ENCODE data around the gene SLC39A11.

SLC39A11 gene

DNA sequence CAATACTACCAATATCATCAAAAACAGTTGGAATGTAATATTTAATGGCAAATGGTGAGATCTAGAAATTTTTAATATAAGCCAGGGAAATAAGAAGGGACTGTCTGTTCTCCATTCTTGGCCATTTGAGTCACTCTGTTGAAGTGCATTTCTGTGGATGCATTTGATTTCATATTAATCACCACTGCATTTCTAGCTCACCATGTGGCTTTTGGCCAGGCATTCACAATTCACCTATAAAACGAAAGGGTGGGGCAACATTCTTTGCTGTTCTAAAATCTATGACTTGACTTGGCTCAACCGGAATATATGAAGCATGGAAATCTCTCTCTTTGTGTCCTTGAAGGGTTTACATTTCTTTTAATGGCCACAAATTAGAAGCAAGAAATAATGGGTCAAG is 483.0 kb downstream of the SLC39A11 start:
- no peak for DNase-seq (ENCODE audit: low read depth in 3 of 3, low spot score in 1 of 3)

DNA sequence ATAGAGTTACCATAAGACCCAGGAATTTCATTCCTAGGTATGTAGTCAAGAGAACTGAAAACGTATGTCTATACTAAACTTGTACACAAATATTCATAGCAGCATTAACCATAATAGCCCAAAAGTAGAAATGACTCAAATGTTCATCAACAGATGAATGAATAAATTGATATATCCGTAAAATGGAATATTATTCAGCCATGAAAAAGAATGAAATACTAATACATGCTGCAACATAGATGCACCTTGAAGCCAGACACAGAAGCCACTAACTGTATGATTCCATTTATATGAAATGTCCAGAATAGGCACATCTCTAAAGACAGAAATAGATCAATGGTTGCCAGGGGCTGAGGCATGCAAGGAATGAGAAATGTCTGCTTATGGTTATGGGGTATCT is 484.1 kb downstream of the SLC39A11 start:
- DNase-seq (ENCODE audit: low read depth in 3 of 3, low spot score in 1 of 3) = no peak

DNA sequence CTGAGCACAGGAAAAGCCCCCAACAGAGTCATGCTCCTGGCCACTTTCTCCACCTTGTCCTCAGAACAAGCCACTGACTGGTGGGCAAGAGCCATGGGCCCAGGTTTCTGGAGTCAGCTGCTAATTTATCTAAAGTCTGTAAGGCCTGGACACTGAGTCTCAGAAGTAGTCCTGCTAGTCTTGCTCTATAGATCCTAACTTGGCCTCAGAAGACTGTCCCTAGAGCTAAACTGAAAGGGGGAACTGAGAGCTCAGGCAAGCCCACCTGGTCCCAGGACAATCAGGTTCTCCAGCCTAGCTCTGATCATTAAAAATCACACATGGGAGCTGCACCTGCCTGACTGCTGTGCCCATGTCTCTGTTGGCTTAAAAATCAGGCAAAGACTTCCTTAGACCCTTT is 485.8 kb downstream of the SLC39A11 start:
- no peak for DNase-seq (ENCODE audit: low read depth in 3 of 3, low spot score in 1 of 3)

DNA sequence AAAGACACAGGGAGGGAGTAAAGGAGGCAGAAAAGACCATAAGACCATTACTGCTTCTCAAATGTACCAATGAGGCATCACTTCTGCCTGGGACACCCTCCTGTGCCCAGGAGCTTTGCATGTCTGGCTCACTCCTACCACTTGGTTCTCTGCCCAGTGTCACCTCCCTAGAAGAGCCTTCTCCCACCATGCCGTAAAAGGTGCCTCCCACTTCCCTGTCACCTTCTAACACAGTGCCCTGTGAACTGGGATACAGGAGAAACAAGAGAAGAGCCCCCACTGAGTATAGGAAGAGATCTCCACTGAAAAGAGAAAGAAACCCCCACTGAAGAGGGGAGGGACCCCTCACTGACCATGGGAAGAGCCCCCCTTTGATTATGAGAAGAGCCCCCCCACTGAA is 486.9 kb downstream of the SLC39A11 start:
- no peak for DNase-seq (ENCODE audit: low read depth in 3 of 3, low spot score in 1 of 3)

DNA sequence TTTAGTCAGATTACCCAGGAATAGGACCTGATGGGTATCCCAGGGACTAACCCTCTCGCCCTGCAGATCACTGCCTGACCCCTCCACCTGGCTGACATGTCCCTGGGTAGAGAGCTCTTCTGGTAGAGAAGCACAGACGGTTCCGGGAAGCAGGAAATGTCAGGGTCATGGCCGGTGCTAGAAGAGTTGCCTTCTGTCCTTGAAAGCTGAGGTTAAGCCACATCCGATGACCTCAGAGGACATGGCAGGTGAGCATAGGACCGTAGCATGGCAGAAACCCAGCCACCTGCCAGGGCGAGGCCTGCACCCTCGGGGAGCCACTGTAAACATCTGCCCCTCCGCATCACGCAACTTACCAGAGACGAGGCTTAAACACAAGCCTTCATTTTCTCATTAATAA is 488.0 kb downstream of the SLC39A11 start:
- DNase-seq (ENCODE audit: low read depth in 3 of 3, low spot score in 1 of 3) = no peak

DNA sequence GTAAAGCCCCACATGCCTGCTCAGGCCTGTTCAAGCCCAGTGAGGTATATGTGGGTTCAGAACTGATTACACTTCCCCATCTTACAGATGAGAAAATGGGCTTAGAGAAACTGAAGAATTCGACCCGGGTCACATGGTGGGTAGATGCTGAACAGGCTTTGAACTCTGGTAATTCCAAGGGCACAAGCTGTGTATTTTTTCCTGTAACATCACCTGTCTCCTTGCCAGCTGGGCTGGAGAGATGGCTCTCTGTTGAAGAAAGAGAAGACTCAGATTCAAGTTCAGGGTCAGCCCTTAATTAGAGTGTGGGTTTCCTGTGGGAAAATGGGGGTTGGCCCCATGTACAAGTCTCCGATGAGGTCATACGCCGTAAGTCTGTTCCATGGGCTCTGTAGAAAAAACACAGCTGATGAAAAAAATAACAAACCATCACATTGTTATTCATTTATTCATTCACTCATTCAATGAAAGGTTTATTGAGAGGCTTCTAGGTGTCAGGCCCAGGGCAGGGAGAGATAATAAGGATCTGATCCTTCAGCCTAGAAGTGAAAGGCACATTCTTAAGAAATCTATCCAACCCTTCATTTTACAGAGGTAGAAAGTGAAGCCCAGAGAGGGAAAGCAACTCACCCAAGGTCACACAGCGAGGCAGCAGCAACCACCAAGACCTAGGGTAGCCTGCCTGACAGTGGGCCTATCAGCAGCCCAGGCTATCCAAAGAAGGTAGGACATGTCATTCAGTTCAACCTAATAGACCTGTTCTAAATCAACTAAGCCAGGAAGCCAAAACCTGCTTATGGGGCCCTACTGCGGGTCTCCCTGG is 488.9 kb downstream of the SLC39A11 start:
- no peak for DNase-seq (ENCODE audit: low read depth in 3 of 3, low spot score in 1 of 3)

DNA sequence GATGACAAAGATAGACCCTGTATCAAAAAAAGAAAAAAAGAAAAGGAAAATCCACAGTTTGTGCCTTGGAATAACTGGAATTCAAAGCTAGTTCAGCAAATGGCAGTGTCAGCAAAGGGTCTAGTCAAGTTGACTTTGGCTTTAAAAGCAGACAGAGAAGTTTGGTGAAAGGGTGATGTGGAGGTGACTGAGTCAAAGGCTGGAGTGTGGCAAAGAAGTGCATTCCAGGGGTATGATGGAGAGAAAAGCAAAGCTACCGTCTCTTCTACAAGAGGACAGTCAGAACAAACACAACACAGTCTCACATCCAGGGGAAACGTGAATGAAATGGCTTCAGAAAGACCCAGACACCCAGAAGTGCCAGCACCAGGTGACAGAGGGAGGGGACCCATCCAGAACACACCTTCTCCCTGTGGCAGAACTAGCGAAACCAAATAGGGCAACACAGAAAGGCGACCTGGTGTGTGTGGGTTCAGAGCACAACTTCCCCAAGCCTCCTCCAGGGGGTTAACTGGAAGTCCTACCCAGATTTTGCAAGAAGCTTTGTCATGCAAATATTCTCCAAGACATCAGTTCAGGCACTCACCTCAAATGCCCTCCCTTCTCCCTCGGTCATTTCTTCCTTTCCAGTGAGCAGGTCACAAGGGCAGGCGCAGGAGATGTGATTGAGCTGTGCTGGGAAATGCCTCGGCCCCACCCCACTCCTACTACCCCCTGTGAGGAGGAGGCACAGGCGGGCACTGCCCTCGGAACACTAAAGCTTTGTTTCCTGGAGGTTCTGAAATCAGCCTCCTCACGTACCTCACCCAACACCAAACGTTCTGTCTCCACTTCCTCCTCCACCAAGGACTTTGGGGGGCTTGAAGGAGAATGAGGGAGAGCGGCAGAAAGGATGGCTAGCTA is 489.7 kb downstream of the SLC39A11 start:
- DNase-seq (ENCODE audit: low read depth in 3 of 3, low spot score in 1 of 3) = no peak

DNA sequence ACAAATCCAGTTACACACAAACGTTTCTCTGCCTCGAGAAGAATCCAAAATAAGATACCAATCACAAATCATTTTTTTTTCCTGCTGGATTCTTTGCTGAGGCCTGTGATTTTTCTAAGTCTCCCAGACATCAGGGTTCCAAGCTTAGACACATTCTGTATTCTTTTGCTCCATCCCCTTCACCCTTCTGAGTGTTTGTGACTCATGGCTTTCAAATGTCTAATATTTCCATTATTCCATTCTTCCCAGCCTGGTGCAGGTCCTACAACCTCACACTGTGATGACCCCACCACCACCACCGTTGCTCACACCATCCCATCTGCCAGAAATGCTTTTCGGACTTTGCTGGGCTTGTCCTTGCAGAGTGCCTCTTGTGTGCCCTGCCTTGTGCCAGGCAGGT is 491.6 kb downstream of the SLC39A11 start:
- DNase-seq (ENCODE audit: low read depth in 3 of 3, low spot score in 1 of 3) = no peak

DNA sequence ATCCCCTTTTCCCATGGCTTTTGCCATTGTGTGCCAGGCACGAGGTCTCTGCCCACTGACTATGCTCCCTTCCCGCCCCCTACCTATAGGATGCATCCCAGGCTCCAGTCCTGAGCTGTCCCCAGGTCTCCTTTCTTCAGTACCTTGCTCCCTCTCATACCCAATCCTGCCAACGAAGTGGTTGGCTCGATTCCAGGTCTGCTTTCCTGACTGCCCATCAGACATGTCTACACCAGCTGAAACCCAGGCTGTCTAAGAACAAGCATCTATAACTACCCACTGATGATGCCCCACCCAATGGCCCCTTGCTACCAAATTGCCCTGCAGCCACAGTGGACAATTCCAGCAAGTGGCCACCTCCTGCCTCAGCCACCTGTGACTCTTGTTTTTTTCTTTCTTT is 492.6 kb downstream of the SLC39A11 start:
- DNase-seq (ENCODE audit: low read depth in 3 of 3, low spot score in 1 of 3) = no peak

DNA sequence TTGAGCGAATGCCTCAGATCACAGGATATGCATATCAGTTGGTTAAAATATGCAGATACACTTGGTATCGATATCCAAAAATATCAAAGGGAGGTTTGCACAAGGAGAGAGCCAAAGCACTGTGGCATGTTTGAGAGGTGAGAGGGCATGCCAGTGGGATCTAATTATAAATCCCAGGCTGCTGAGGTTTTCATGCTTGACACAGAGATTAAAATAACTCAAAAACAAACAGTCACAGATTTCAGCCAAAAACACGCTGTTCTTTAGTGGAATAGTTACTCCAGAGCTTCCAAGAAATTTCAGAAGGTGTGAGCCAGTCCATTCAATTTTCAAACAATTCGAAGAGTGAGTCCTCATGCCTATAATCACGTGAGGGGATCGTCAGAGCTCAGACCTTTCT is 493.8 kb downstream of the SLC39A11 start:
- DNase-seq (ENCODE audit: low read depth in 3 of 3, low spot score in 1 of 3) = no peak

DNA sequence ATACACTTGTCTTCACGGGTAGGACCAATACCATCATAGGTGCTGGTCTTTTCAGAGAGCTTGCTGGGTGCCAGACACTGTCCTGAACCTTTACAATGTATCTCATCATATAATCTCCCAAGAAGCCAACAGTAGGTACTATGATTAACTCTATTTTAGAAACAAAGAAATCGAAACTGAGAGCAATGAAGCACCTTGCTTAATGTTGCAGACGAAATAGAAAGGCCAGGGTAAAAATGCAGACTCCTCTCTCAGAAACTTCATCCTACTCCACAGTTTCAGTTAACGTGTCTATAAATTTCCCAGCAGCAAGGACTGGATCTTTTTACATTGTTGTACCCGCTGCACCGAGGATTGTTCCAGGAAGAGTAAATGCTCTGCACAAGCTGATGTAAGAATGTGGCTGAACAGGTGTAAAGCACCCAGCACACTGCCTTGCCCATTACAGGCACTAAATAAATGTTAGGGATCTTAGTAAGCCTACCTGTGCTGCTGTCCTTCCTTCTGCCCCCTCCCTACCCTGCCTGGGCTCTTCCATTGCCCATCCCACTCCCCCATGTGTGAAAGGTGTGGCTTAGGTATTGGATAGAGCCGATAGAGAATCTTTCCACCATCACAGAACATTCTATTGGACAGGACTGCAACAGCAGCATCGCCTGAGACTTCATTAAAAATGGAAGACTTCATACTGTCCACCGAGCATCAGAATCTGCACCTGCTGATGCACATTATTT is 495.0 kb downstream of the SLC39A11 start:
- no peak for DNase-seq (ENCODE audit: low read depth in 3 of 3, low spot score in 1 of 3)

Data from stimulated activated CD4-positive, alpha-beta T cell treated with anti-CD3 and anti-CD28 coated beads, TNF-alpha, amount 100 ng/mL, for 1 hour (primary cell).